ENCODE results near the gene PDE4D. TPM values are rescaled to one million over a fixed set of nuclear protein-coding genes. Genes with fewer than 3 reads are reported as not detected.

The PDE4D gene
- total RNA-seq, 2 experiments from 2014 or later = 164 to 175 TPM

- H3K9me3 Mint-ChIP-seq = no peaks in the 10 kb centered on the region
- no peak overlapping the region for H3K27ac ChIP-seq (ENCODE audit: low read depth in 1 of 2, low read length in 2 of 2)
- ChIA-PET POLR2A (no interaction called here), CTCF (no interaction called here)
- no peaks in the 10 kb centered on the region for H3K36me3 Mint-ChIP-seq (ENCODE audit: low read depth)
- peaks cover 43% of the 10 kb centered on the region for H3K27me3 Mint-ChIP-seq
- H3K9me3 ChIP-seq (ENCODE audit: control insufficient read depth in 1 of 2, insufficient read depth in 1 of 2, low read length in 2 of 2) = no peaks in the 10 kb centered on the region
- intact Hi-C loops (cut with DNase I, micrococcal nuclease) = no loop called here
- H3K27me3 ChIP-seq (ENCODE audit: control insufficient read depth in 1 of 2, insufficient read depth in 2 of 2, low read length in 2 of 2) = peaks cover 0 to 21% of the 10 kb centered on the region in 2 experiments
- no peaks in the 10 kb centered on the region for H3K36me3 ChIP-seq (ENCODE audit: insufficient read depth, low read length)
- H3K27ac Mint-ChIP-seq = no peak overlapping the region
- DNase-seq = no peak
- H3K4me3 Mint-ChIP-seq = no peak overlapping the region
- no peaks in the 10 kb centered on the region for H3K4me1 Mint-ChIP-seq (ENCODE audit: low read depth)
- H3K4me3 ChIP-seq (ENCODE audit: low read length) = no peak overlapping the region
- TF ChIP-seq CTCF (IDR thresholded peaks at IDR 0.05) = no peak
- no peaks in the 10 kb centered on the region for H3K4me1 ChIP-seq (ENCODE audit: insufficient read depth, low read length)
- ATAC-seq (ENCODE audit: poor library complexity) = no peak
These were observed 552.4 kb downstream of the PDE4D start for GRCh38 chr5:59341155-59341554.

GRCh38 chr5:59340637-59341036, 552.9 kb downstream of the PDE4D start:
- Mint-ChIP-seq H3K27me3 (peaks cover 43% of the 10 kb centered on the region), H3K9me3 (no peaks in the 10 kb centered on the region), H3K4me3 (no peak overlapping the region), H3K36me3 (ENCODE audit: low read depth) (no peaks in the 10 kb centered on the region), H3K27ac (no peak overlapping the region), H3K4me1 (ENCODE audit: low read depth) (no peaks in the 10 kb centered on the region)
- ChIA-PET CTCF (no interaction called here), POLR2A (no interaction called here)
- H3K4me1 ChIP-seq (ENCODE audit: insufficient read depth, low read length) = no peaks in the 10 kb centered on the region
- DNase-seq (no peak), ATAC-seq (ENCODE audit: poor library complexity) (no peak)
- H3K36me3 ChIP-seq (ENCODE audit: insufficient read depth, low read length) = no peaks in the 10 kb centered on the region
- H3K27me3 ChIP-seq (ENCODE audit: control insufficient read depth in 1 of 2, insufficient read depth in 2 of 2, low read length in 2 of 2) = peaks cover 0 to 21% of the 10 kb centered on the region in 2 experiments
- no peaks in the 10 kb centered on the region for H3K9me3 ChIP-seq (ENCODE audit: control insufficient read depth in 1 of 2, insufficient read depth in 1 of 2, low read length in 2 of 2)
- no peak overlapping the region for H3K27ac ChIP-seq (ENCODE audit: low read depth in 1 of 2, low read length in 2 of 2)
- intact Hi-C loops (cut with DNase I, micrococcal nuclease) = no loop called here
- TF ChIP-seq CTCF (IDR thresholded peaks at IDR 0.05) = no peak
- H3K4me3 ChIP-seq (ENCODE audit: low read length) = no peak overlapping the region

DNA sequence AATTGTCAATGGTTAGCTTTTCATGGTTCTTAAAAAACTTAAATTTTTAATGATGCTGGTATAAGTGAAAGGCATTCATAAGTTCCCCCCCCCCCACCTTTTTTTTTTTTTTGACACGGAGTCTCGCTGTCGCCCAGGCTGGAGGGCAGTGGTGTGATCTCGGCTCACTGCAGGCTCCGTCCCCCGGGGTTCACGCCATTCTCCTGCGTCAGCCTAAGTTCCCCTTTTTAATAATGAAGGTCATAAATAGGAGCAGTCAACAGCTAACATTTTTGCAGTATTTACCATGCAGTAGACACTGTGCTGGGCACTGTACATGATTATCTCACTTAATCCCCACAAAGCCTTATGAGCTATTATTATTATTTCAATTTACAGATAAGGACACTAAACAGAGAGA, 556.3 kb downstream of the PDE4D start:
- ATAC-seq (ENCODE audit: poor library complexity) = no peak
- no peak for DNase-seq
- no peaks in the 10 kb centered on the region for H3K9me3 ChIP-seq (ENCODE audit: control insufficient read depth in 1 of 2, insufficient read depth in 1 of 2, low read length in 2 of 2)
- H3K27ac Mint-ChIP-seq = no peak overlapping the region
- H3K4me1 Mint-ChIP-seq (ENCODE audit: low read depth) = no peaks in the 10 kb centered on the region
- intact Hi-C loops (cut with DNase I, micrococcal nuclease) = no loop called here
- H3K9me3 Mint-ChIP-seq = no peaks in the 10 kb centered on the region
- H3K27me3 Mint-ChIP-seq = peaks cover 34% of the 10 kb centered on the region
- no peak overlapping the region for H3K4me3 Mint-ChIP-seq
- no peak overlapping the region for H3K4me3 ChIP-seq (ENCODE audit: low read length)
- no peaks in the 10 kb centered on the region for H3K36me3 Mint-ChIP-seq (ENCODE audit: low read depth)
- peaks cover 3 to 15% of the 10 kb centered on the region in 2 experiments for H3K27me3 ChIP-seq (ENCODE audit: control insufficient read depth in 1 of 2, insufficient read depth in 2 of 2, low read length in 2 of 2)
- H3K36me3 ChIP-seq (ENCODE audit: insufficient read depth, low read length) = no peaks in the 10 kb centered on the region
- no peak overlapping the region for H3K27ac ChIP-seq (ENCODE audit: low read depth in 1 of 2, low read length in 2 of 2)
- ChIA-PET POLR2A (no interaction called here), CTCF (no interaction called here)
- no peak for TF ChIP-seq CTCF (IDR thresholded peaks at IDR 0.05)
- no peaks in the 10 kb centered on the region for H3K4me1 ChIP-seq (ENCODE audit: insufficient read depth, low read length)
